H1 (cell line): ENCODE data around the gene TGIF1. TPM values are rescaled to one million over a fixed set of nuclear protein-coding genes. Genes with fewer than 3 reads are reported as not detected.

Experiments used
- EP300 ChIP-seq, 2 experiments: IDR thresholded peaks; 1 replicate in 1 of 2; 2 replicates in 1 of 2; pipeline ENCODE4 v1.6.1; 2011 to 2012; ENCODE audit warnings: low read depth in 2 of 2, low read length in 2 of 2, mild to moderate bottlenecking in 2 of 2, borderline replicate concordance in 1 of 2, inconsistent platforms in 1 of 2, moderate library complexity in 1 of 2
- SRF ChIP-seq: IDR thresholded peaks from 2 replicates; pipeline ENCODE4 v1.6.1; 2011; ENCODE audit warnings: mild to moderate bottlenecking, low read depth, low read length, moderate library complexity
- SUZ12 ChIP-seq: fragments of 200-600 bp; sonication (generic); IDR thresholded peaks from 2 replicates; pipeline ENCODE4 v1.6.1; 2012; ENCODE audit warnings: mild to moderate bottlenecking, inconsistent platforms, low read length, moderate library complexity, mixed read lengths
- TAF7 ChIP-seq: optimal IDR thresholded peaks from 2 replicates; pipeline ENCODE3; 2011; ENCODE audit warnings: low read depth, mild to moderate bottlenecking, inconsistent platforms, low read length, moderate library complexity, borderline replicate concordance
- polyA plus RNA-seq, 7 experiments: library from polyadenylated mRNA; depleted of rRNA in 3 of 7; stranded (reverse) in 5 of 7; unstranded in 2 of 7; fragments of >200 nt in 5 of 7; fragments of 200-250 nt in 2 of 7; gene quantifications; 1 replicate in 5 of 7; 2 replicates in 1 of 7; 4 replicates in 1 of 7; pipeline versions ENCODE4 v1.2.1 to v1.2.3, GENCODE V29; 2011 to 2013; ENCODE audit warnings: missing spikeins in 2 of 7, mixed read lengths in 2 of 7
- total RNA-seq: library from RNA; stranded (reverse); fragmentation: NEBNext Ultra II Directional; extraction: Animal tissue kit (Norgen Biotek cat#: 25700); gene quantifications from 2 replicates; pipeline ENCODE4 v1.2.1, GENCODE V29; 2021

Gene TGIF1
- total and polyA plus RNA-seq, 2 of the 8 experiments (the other 6 are each of a cell fraction or from before 2014, with no cell fraction given): 256 to 262 TPM

GRCh38 chr18:3424280-3424890, 25.6 kb upstream of the TGIF1 start (continued):
- TF ChIP-seq EP300 (IDR thresholded peaks at IDR 0.05; ENCODE audit: borderline replicate concordance in 1 of 2, low read depth in 2 of 2, low read length in 2 of 2): no peak
- TF ChIP-seq TAF7: no peak
- TF ChIP-seq SRF: no peak
- no peak for TF ChIP-seq SUZ12
- TF ChIP-seq, all 59 proteins: peak for 0
